Chondrocyte (in vitro differentiated cells): Measurements from ENCODE around the gene TP63. TPM values are rescaled to one million over a fixed set of nuclear protein-coding genes. Genes with fewer than 3 reads are reported as not detected.

Experiments
- DNase-seq: peaks from one replicate; pipeline ENCODE4 v3.0.0; 2021; ENCODE audit warnings: mixed read lengths, low spot score
- H3K27ac Mint-ChIP-seq: one replicate; pipeline ENCODE4 v1.8.0; 2021; ENCODE audit warnings: mild to moderate bottlenecking, moderate library complexity, mixed read lengths; ENCODE audit not compliant: unreplicated experiment
- H3K27me3 Mint-ChIP-seq: 2 replicates; pipeline ENCODE4 v1.8.0; 2021; ENCODE audit warnings: low read depth, mixed read lengths
- H3K36me3 Mint-ChIP-seq: 2 replicates; pipeline ENCODE4 v1.8.0; 2021; ENCODE audit warnings: low read depth, mixed read lengths
- H3K4me1 Mint-ChIP-seq: 2 replicates; pipeline ENCODE4 v1.8.0; 2021; ENCODE audit warnings: low read depth, mild to moderate bottlenecking, mixed read lengths
- H3K4me3 Mint-ChIP-seq: one replicate; pipeline ENCODE4 v1.8.0; 2021; ENCODE audit warnings: mild to moderate bottlenecking, moderate library complexity, mixed read lengths; ENCODE audit not compliant: unreplicated experiment
- H3K9me3 Mint-ChIP-seq: 2 replicates; pipeline ENCODE4 v1.8.0; 2021; ENCODE audit warnings: low read depth, mixed read lengths
- microRNA-seq: library from miRNA; unstranded; fragments of <30 nt; microRNA quantifications from one replicate; pipeline ENCODE4 v1.2.0, GENCODE V29; 2020; ENCODE audit warnings: borderline number of aligned reads
- total RNA-seq: library from RNA; stranded (reverse); gene quantifications from 3 replicates; pipeline ENCODE4 v1.2.1, GENCODE V29; 2021
- TF ChIP-seq, protein P1 (sequence below): fragments of 200-600 bp; sonication (generic); IDR thresholded peaks from 2 replicates; pipeline ENCODE4 v1.5.0; 2021; ENCODE audit warnings: antibody characterized with exemption, mild to moderate bottlenecking, moderate library complexity

Gene TP63
- total RNA-seq, 1 donor from 2014 or later = not detected

DNA sequence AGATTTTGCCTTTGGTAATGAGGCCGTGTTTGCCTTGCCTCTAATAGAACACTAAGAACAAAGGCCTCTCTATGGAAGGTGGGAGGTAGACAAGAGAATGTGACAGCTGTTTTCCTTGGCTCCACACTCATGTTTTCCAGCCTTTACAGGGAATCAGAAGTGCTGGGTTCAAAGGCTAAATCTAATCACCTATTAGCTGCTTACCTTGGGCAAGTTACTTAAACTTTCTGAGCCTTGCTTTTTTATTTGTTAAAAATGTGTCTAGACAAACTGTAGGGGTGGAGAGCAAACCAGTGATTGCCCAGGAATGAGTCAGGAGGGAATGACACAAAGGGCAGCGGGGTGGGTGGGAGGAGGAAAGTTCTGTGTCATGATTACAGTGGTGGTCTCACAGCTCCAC, 310.5 kb downstream of the TP63 start:
- no peak for DNase-seq
- Mint-ChIP-seq H3K36me3 (no peaks in the 10 kb centered on the region), H3K4me1 (peaks cover 23% of the 10 kb centered on the region), H3K4me3 (no peak overlapping the region), H3K27ac (no peak overlapping the region), H3K9me3 (no peaks in the 10 kb centered on the region), H3K27me3 (no peaks in the 10 kb centered on the region)
- TF ChIP-seq, protein P1, sequence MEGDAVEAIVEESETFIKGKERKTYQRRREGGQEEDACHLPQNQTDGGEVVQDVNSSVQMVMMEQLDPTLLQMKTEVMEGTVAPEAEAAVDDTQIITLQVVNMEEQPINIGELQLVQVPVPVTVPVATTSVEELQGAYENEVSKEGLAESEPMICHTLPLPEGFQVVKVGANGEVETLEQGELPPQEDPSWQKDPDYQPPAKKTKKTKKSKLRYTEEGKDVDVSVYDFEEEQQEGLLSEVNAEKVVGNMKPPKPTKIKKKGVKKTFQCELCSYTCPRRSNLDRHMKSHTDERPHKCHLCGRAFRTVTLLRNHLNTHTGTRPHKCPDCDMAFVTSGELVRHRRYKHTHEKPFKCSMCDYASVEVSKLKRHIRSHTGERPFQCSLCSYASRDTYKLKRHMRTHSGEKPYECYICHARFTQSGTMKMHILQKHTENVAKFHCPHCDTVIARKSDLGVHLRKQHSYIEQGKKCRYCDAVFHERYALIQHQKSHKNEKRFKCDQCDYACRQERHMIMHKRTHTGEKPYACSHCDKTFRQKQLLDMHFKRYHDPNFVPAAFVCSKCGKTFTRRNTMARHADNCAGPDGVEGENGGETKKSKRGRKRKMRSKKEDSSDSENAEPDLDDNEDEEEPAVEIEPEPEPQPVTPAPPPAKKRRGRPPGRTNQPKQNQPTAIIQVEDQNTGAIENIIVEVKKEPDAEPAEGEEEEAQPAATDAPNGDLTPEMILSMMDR = no peak

- no peak overlapping the region for H3K27ac Mint-ChIP-seq
- DNase-seq = no peak
- H3K9me3 Mint-ChIP-seq = no peaks in the 10 kb centered on the region
- no peaks in the 10 kb centered on the region for H3K27me3 Mint-ChIP-seq
- H3K4me3 Mint-ChIP-seq = no peak overlapping the region
- peaks cover 11% of the 10 kb centered on the region for H3K4me1 Mint-ChIP-seq
- no peaks in the 10 kb centered on the region for H3K36me3 Mint-ChIP-seq
- TF ChIP-seq, protein P1 = no peak
Measured at GRCh38 chr3:189942948-189943347, 311.8 kb downstream of the TP63 start.

- TF ChIP-seq, protein P1 = no peak
- DNase-seq = no peak
- H3K9me3 Mint-ChIP-seq = no peaks in the 10 kb centered on the region
- H3K27ac Mint-ChIP-seq = no peak overlapping the region
- no peaks in the 10 kb centered on the region for H3K27me3 Mint-ChIP-seq
- H3K4me1 Mint-ChIP-seq = peaks cover 10% of the 10 kb centered on the region
- H3K4me3 Mint-ChIP-seq = no peak overlapping the region
- H3K36me3 Mint-ChIP-seq = no peaks in the 10 kb centered on the region
Measured at GRCh38 chr3:189944285-189945145, 313.3 kb downstream of the TP63 start.

DNA sequence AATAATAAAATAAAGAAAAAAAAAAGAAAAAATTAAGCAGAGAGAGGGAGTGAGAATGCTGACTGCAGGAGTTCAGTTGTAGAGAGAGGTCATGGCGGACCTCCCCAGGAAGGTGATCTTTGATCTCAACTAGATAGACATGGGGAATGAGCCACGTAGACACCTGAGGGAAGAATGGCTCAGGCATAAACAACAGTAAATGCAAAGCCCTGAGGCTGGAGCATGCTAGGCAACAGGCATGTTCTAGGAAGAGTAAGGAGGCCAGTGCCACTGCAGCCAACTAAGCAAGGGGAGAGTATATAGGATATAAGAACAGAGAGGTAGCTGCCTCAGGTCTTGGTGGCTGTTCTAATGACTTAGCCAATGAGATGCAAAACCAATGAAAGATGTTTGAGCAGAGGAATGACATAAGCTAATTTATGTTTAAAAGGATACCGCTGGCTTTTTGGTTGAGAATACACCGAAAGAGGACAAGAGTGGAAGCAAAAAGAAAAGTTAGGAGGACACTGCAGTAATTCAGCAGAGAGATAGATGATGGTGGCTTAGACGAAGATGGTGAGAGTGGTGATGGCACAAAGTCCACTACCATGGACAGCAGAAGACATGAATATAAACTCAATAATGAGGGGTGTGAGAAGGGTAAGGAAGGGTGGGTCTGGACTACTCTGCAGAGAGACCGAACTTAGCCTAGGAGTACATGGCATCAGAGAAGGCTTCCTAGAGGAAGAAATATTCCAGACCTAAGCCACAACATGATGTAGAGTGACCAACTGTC, 314.9 kb downstream of the TP63 start:
- H3K9me3 Mint-ChIP-seq = no peaks in the 10 kb centered on the region
- TF ChIP-seq, protein P1 = no peak
- no peaks in the 10 kb centered on the region for H3K36me3 Mint-ChIP-seq
- no peak overlapping the region for H3K4me3 Mint-ChIP-seq
- DNase-seq = no peak
- H3K4me1 Mint-ChIP-seq = peaks cover 10% of the 10 kb centered on the region
- H3K27ac Mint-ChIP-seq = no peak overlapping the region
- H3K27me3 Mint-ChIP-seq = no peaks in the 10 kb centered on the region

Small RNAs within 50 kb of the gene (microRNA-seq; reads per million reads assigned to microRNA genes)
- gene MIR944 = not detected
